Measurements from ENCODE around the gene ATP5PD. TPM values are rescaled to one million over a fixed set of nuclear protein-coding genes. Genes with fewer than 3 reads are reported as not detected.

Gene ATP5PD
- total and polyA plus RNA-seq, 2 of the 8 experiments (the other 6 are each of a cell fraction or from before 2014, with no cell fraction given) = 335 to 407 TPM

- FAIRE-seq = no peak
Observed at GRCh38 chr17:75049706-75050105, 2.9 kb upstream of the ATP5PD start.

More at GRCh38 chr17:75049706-75050105, 2.9 kb upstream of the ATP5PD start:
- peaks cover 4 to 5% of the 10 kb centered on the region in 2 experiments for H4K20me1 ChIP-seq (replicated peaks in 1 of 2; ENCODE audit: control insufficient read depth in 1 of 2, insufficient read depth in 2 of 2, low read length in 2 of 2)
- H3K56ac ChIP-seq (replicated peaks; ENCODE audit: insufficient read length, low read depth, low read length) = no peak overlapping the region
- H3K14ac ChIP-seq (ENCODE audit: insufficient read length) = no peak overlapping the region
- H3K27me3 ChIP-seq (replicated peaks in 1 of 4; ENCODE audit: control insufficient read depth in 3 of 4, extremely low read depth in 1 of 4, insufficient read depth in 3 of 4, low read length in 3 of 4) = no peaks in the 10 kb centered on the region
- H2BK20ac ChIP-seq (ENCODE audit: low read length) = no peak overlapping the region
- no peak overlapping the region for H2AK5ac ChIP-seq (ENCODE audit: low read depth, low read length)
- no peaks in the 10 kb centered on the region; the same call in 1 of the 2 replicates for H3K23me2 ChIP-seq (ENCODE audit: low read depth, low read length)
- H2AFZ ChIP-seq (ENCODE audit: low read length) = no peak overlapping the region
- no peak overlapping the region for H3K18ac ChIP-seq (ENCODE audit: extremely low read depth, low read length)
- no peak overlapping the region for H3K23ac ChIP-seq (ENCODE audit: insufficient read length)
- no peak for TF ChIP-seq SAP30 (IDR thresholded peaks at IDR 0.05; ENCODE audit: insufficient read depth, insufficient replicate concordance, low read length)
- no peak for TF ChIP-seq HDAC6 (IDR thresholded peaks at IDR 0.05; ENCODE audit: low read depth, low read length)
- TF ChIP-seq SUZ12 (IDR thresholded peaks at IDR 0.05; ENCODE audit: low read length) = no peak
- TF ChIP-seq CHD1 (IDR thresholded peaks at IDR 0.05; ENCODE audit: low read depth, low read length) = no peak
- TF ChIP-seq SP2 (IDR thresholded peaks at IDR 0.05; ENCODE audit: low read length) = no peak
- TF ChIP-seq POU5F1 (IDR thresholded peaks at IDR 0.05; ENCODE audit: low read depth, low read length) = no peak
- TF ChIP-seq TBP (IDR thresholded peaks at IDR 0.05; ENCODE audit: low read depth, low read length) = no peak
- peaks cover 8 to 32% of the 10 kb centered on the region in 2 experiments for H3K79me2 ChIP-seq (ENCODE audit: control insufficient read depth in 1 of 2, insufficient read depth in 2 of 2, low read length in 2 of 2)
- no peak overlapping the region for H3K4me3 ChIP-seq (ENCODE audit: extremely low read depth in 1 of 4, insufficient read depth in 2 of 4, low read depth in 3 of 4, low read length in 4 of 4)
- H2BK5ac ChIP-seq (ENCODE audit: low read depth, low read length) = no peak overlapping the region
- H4K5ac ChIP-seq (ENCODE audit: insufficient read length, low read depth, low read length) = no peak overlapping the region
- no peak overlapping the region for H3K9ac ChIP-seq (replicated peaks in 1 of 4; ENCODE audit: extremely low read depth in 1 of 4, low read depth in 3 of 4, low read length in 3 of 4)
- ChIA-PET CTCF (ENCODE audit: partially characterized antibody) (interaction anchor here (0.7 to 2.1 kb wide), 6 partner anchors 10 to 238 kb away, joined by 3 to 5 read pairs (median 3); no protein-coding TSS in a partner anchor), POLR2A (ENCODE audit: partially characterized antibody) (interaction anchor here (1.2 to 4.8 kb wide), 4 partner anchors 10 to 55 kb away, joined by 4 to 20 read pairs (median 6); partner anchors contain the start of gene MRPL58)
- no peak overlapping the region for H2BK15ac ChIP-seq (ENCODE audit: low read length)
- no peaks in the 10 kb centered on the region for H3K9me3 ChIP-seq (ENCODE audit: insufficient read depth in 2 of 2, low read depth in 1 of 2, low read length in 1 of 2)
- H3K4me2 ChIP-seq (ENCODE audit: insufficient read depth in 1 of 2, low read depth in 2 of 2, low read length in 2 of 2) = no peak overlapping the region; a peak in 1 of 4 replicates
- no peak for DNase-seq (ENCODE audit: low read depth in 1 of 2, low spot score in 2 of 2)
- peaks cover 0 to 8% (median 1%) of the 10 kb centered on the region in 4 experiments; a peak in 3 of 7 replicates for H3K4me1 ChIP-seq (replicated peaks in 1 of 4; ENCODE audit: control insufficient read depth in 3 of 4, insufficient read depth in 4 of 4, low read length in 3 of 4)
- no peak overlapping the region for H4K91ac ChIP-seq (replicated peaks; ENCODE audit: insufficient read length, low read length)
- H3K27ac ChIP-seq (ENCODE audit: low read depth, low read length) = no peak overlapping the region
- H3K4ac ChIP-seq (replicated peaks; ENCODE audit: insufficient read length, low read depth, low read length) = no peak overlapping the region
- no peak overlapping the region for H4K8ac ChIP-seq (ENCODE audit: extremely low read depth, insufficient read depth, low read length)
- H3K79me1 ChIP-seq (ENCODE audit: low read depth, low read length) = peaks cover 6% of the 10 kb centered on the region; the same call in 1 of the 2 replicates
- H2BK120ac ChIP-seq (replicated peaks; ENCODE audit: low read depth, low read length) = no peak overlapping the region
- H2BK12ac ChIP-seq (ENCODE audit: low read depth, low read length) = no peak overlapping the region
- peaks cover 2 to 44% (median 25%) of the 10 kb centered on the region in 4 experiments; a peak in 7 of 8 replicates for H3K36me3 ChIP-seq (ENCODE audit: control insufficient read depth in 2 of 4, insufficient read depth in 4 of 4, low read length in 3 of 4)
